Stimulated activated naive CD4-positive, alpha-beta T cell (primary cell): Measurements from ENCODE around the gene PF4V1.
"Not testable (repeated sequence)": the region's sequence is repeated elsewhere in the genome, so short reads cannot be mapped to it uniquely, and the experiment has no call there.

Experiments
- DNase-seq, 6 experiments: peaks; one replicate each; lab custom pipeline; 2025; lab: John Stamatoyannopoulos, UW

PF4V1 gene

DNA sequence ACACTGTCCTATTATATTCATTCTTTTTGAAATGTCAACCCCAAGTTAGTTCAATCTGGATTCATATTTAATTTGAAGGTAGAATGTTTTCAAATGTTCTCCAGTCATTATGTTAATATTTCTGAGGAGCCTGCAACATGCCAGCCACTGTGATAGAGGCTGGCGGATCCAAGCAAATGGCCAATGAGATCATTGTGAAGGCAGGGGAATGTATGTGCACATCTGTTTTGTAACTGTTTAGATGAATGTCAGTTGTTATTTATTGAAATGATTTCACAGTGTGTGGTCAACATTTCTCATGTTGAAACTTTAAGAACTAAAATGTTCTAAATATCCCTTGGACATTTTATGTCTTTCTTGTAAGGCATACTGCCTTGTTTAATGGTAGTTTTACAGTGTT, 17.7 kb downstream of the PF4V1 start:
- DNase-seq: no peak

DNA sequence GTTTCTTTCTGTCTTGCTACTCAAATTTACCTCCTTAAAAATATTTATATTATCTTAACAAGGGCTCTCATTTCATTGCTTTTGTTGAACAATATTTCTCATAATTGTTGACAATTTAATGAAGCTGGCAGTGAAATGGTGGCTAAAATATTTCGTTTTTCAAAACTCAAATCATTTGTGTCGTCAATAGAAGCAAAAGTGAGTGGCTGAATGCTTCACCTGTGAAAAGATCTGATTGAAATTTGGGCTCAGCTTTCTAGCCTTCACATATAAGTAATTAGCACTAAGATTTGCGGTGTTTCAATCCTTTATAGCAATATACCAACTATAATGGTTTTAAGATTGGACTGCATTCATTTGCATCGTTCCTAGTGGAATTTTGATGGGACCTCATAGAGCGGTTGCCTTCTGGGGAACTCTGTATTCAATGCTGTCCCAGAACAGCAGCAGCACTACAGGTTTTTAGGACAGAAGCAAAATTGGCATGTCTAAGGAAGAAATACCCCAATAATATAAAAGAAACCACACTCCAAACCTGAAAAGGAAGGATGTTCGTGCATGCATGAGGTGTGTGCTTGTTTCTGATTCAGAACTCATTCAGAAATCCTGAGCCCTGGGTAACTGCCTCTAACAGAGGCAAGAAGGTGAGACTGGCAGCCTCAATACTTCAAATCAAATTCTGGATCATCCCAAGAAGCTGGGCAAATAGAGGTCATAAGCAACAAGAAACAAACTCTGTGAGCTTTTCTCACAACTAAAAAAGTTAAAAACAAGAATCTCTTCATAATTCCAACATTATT, 18.6 kb downstream of the PF4V1 start:
- DNase-seq: no peak

DNA sequence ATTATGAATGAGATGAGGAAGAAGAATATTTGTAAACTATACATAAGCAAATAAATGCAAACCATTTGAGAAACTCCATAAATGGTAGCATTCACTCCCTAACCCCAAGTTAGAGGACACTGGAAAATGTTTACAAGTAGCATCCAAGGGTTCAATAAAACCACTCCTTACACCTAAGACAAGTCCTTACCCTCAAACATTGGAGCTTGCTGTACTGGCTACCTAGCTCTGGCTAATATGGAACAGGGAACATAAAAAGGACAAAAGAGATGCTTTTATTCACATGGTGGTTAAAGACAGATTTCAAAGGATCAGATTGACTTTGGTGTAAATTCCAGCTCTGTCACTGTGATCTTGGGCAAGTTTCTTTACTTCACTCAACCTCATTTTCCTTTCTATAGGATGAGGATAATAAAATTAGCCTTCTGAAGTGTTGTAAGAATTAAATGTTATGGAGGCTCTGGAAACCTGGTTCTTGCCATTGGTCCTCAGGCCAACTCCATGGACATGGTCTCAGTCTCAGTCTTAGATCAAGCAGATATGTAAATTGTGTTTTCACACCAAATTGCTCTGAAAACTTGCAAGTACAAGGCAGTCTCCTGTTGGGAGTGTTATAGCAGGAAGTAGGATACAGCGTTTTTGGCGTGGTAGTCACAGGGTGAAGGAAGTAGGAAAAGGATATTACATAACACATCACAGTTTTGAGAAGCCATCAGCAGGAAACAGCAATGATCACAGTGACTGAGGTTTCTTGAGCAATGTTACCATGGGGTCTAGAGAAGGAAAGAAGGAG, 19.4 kb downstream of the PF4V1 start:
- DNase-seq: no peak

DNA sequence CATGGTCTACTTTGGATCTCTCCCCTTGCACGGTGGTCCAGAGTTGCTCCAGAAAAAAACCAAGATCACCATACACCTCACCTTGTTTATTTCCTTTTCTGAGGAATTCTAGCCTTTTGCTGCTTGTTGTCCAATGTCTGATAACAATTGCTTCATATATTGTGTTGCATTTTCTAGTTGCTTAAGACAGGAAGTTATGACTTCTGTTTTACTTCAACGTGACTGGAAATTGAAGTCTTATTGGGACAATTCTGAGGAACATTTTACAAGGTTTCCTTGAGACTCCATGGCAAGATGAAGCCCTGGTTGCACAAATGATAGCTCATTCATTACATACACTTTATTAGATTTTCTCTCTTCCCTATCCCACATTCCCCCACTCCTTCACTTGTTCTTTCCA, 21.3 kb downstream of the PF4V1 start:
- no peak for DNase-seq

DNA sequence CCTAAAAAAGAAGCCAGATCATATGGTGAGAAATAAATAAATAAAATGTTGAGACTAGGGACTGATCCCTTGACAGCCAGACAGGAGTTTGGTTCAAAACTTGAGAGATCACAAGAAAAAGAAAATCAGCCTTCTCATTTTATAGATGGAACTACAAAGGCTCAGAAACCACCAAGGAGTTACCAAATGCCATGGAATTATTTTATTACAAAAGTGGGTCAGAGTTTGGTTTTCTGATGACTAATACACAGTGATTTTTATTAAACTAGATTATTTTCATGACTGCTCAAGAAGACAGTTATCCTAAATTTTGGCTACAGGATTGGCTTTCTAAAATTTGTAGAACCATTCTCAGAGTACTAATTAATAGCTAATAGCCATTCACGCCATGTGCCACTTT, 22.3 kb downstream of the PF4V1 start:
- DNase-seq: no peak

DNA sequence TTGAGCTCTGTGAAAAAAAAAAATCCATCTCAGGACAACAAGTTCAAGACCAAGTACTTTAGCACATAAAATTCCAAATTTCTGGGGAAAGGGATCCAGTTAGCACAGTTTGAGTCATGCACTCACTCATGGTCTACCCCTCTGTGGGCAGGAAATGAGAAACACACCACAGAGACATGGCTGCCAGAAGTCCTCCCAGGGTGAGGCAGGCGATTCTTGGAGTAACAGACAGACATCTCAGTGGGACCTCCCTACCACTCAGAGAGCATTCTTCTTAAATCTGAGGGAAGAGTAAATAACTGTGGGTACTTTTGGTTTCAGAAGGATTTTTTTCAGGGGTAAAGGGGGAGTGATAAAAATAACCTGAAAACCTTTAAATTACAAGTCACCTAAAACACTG, 30.2 kb downstream of the PF4V1 start:
- no peak for DNase-seq

DNA sequence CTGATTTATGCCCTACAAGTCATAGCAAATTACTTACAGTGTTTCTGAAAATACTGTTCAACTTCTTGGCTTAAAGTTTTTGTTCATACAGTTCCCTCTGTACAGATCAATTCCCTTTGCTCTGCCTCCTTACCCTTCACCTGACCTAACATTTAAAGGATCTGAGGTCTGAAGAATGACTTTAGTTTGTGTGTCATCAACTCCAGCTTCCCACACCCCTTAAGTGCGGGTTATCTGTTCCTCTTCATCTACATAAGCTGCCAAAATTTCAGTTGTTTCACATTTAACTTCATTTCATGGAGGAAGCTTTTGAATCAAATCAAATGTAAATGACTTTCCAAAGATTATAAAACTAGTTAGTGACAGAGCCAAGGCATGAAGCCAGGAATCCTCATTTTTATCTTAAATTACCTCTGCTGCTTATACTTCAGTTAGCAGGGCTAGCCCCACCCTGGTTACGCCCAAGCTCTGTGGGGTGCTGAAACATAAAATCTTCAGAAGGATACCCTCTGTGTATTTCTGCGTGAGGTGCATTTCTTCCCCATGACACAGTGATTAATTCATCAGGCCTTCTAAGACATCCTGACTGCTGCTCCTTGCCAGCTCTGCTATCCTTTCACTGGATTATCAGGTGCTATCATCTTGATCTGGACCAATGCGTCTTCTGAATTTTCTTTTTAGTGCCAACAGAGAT, 32.6 kb downstream of the PF4V1 start:
- DNase-seq: no peak

DNA sequence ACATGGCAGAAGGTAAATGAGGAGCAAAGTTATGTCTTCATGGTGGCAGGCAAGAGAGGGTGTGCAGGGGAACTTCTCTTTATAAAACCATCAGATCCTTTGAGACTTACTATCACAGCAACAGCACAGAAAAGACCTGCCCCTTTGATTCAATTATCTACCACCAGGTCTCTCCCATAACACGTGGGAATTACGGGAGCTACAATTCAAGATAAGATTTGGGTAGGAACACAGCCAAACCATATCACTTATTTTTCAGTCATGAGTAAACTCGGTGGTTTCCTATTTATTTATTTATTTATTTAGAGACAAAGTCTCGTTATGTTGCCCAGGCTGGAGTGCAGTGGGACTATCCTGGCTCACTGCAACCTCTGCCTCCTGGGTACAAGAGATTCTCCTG, 38.2 kb downstream of the PF4V1 start:
- no peak for DNase-seq

DNA sequence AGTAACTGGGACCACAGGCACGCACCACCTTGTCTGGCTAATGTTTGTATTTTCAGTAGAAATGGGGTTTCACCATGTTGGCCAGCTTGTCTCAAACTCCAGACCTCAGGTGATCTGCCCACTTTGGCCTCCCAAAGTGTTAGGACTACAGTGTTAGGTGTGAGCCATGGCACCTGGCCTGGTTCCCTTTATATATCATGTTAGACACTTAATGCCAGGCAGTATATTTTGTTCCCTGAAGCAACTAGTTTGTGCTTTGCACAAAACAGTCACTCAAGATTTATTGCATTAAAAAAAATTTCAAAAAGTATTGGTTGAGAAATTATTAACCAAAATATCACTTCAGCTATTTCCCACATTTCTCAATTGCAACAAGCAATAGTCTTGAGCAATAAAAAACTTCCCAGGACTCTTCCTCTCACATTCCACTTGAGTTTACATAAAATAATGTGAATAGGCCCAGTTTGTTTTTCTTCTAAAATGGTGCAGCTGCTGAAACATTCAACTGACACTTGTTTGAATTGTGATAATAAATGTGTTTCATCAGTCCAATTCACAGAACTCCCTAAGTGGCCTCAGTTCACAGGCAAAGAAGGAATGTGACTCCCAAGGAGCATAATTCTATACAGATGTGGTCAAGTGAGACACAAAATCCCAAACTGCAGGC, 38.8 kb downstream of the PF4V1 start:
- no peak for DNase-seq

DNA sequence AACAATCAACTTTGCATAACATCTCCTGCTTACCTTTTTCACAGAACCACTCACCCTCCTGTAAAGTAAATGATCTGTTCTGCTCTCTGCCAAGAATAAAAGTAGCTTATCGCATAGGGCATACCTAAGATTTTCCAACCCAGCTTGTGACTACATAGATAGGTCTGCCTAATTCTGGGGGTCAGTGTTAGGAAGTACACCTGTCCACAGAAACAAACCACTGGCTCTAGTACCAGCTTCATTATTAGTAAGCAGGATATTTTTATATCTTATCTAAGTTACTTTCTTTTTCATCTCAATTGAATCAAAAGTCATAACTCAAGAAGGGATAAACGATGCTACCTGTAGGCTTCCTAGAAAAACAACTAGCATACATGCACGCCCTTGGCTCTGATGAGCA, 39.9 kb downstream of the PF4V1 start:
- DNase-seq: no peak

DNA sequence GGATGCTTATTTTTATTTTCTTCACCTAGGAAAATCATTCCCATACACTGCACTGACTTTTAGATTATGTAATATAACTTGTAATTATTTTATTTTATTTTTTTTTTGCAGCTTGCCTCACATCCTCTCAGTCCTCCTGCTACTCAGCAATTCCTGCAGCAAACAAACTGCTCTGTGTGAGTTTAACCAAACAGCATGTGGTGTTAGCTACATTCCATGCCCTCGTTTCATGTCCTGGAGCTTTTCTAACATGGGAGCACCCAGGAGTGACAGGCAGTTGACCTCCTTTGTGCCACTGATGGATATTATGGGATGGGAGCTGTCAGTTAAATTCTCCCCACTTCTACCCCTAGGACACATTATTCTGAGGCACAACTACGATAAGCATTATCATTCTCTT, 40.9 kb downstream of the PF4V1 start:
- DNase-seq: no peak

DNA sequence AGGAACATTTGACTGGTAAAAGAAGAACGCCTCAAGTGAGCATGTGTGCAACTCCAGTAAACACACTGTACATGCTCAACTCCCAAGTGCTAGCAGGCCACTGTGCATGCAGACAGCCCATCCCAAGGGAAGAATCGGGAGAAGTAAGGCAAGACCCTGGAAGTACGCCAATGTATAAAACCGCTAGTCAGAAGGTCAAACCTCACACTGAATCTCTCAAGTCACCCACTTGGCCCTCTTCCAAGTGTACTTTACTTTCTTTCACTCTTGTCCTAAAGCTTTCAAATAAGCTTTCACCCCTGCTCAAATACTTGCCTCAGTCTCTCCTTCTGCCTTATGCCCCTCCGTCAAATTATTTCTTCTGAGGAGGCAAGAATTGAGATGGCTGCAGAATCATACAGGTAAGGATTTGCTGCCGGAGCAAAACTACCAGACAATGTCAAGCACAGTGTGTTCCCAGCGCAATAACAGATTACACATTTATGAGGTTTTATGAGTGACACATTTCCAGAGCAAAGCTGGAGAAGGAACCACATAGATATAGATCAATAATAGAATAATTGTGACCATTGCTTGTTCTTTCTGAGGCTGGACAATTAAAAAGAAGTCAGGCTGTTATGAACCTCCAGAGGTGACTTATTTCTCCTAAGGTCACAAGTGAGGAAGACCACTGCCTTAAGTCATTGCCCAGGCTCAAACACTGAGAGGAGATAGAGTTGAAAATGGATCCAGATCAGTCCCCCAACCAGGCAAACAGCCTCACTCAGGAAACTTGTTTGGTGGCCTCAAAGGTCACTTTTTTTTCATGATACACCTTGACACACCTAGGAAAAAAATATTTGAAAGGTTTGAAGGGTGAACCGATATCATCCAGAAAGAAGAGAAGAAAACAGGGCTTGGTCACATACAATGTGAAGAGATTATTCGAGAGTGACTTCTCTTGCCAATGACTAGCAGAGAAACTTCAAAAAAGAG, 42.4 kb downstream of the PF4V1 start:
- DNase-seq: no peak

DNA sequence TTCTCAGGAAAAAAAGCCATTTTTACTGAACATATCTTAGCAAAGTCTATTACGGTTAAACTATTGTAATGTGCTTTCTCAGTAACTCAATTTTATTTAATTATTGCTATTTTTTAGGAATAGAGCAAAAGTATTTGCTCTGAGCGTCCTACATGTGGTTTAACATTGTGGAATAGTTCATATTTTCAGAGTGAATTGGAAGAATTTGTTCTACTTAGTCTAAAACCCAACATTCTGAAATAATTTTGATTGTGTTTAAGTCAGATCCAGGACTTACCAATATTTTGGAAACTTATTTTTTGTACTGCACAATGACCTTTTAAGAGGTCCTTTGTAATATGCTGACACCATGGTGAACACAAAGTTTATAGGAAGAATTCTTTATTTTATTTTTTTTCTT, 43.3 kb downstream of the PF4V1 start:
- no peak for DNase-seq

DNA sequence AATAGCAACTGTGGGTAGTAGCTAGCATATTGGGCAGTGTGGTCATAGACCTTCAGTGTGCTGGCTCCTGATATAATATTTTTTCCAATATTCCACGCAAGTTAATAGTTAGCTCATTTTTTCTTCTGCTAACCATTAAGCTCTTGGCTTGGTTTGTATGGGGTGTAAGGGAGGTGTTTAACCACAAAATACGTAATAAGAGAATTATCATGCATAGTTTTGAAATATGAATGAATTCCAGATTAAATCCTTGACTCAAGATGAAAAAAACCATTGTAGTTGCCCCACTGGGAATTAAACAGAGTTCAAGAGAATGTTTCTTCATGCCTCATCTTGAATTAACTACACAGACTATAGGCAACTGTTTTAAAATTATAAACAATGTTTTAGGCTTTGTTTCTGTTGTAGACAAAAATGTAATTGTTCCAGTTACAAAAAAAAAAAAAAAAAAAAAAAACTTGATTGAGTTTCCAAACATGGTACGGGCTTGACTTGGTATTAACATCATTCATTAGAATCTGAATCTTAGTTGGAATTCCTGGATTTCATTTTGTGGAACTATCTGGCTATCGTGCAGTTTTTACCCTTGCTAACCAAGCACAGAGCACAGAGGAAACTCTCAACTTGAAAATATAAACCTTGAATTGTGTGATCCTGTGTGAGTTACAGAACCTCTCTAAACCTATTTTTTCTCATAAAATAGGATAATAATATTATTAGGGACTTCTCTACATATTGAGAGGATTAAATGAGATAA, 44.5 kb downstream of the PF4V1 start:
- DNase-seq: no peak

DNA sequence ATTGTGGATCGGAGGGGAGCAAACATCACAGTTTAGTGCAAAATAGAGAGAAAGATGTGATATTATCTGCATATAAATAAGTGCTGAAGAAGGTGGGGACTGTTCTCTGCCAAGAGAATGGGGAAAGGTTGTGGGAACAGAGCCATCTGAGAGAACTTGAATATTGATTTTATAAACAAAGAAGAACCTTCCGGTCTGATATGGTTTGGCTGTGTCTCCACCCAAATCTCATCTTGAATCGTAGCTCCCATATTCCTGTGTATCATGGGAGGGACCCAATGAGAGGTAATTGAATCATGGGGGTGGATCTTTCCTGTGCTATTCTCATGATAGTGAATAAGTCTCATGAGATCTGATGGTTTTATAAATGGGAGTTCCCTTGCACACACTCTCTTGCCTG, 46.2 kb downstream of the PF4V1 start:
- DNase-seq: not testable (repeated sequence)

DNA sequence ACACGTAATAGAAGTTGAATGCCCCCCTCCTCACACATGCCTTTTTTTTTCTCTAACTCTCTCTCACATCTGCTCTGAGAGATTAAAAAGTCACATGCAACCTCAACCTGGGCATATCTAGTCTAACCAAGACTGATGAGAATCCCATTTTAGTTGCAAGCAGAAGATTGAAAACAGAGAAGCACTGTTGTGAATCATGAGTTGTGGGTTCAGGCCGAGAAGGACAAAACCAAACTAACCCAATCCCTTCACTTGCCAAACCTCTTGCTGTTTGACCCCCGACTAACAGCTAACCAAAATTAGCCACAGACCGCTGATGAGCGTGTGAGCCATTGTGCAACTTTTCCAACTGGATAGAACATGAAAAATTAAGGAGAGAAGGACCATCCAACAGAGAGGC, 47.9 kb downstream of the PF4V1 start:
- DNase-seq: no peak

DNA sequence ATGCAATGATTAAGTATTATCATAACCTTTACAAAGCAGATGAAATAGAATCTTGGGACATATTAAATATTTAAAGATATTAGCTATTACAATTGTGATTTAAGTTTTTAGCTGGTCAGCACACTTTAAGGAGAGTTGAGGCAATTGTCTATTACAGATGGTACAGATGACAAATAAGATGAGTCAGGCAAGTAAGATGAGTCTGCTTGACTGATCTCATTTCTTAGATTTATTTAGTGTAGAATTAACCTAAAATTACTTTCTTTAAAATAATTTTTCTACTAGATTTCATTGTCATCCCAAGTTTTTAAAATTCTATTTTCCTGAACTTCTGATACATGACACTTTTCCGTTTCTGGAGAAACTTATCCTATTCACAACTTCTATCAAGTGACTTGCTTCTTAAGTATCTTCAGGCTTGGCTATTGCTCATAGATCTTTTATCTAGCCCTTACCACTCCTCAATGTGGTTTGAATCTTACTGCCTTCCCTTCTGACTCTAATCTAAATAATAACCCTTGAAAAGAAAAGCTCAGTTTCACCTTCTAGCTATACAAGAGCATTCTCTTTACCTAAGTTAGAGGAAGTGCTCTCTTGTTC, 49.0 kb downstream of the PF4V1 start:
- no peak for DNase-seq

DNA sequence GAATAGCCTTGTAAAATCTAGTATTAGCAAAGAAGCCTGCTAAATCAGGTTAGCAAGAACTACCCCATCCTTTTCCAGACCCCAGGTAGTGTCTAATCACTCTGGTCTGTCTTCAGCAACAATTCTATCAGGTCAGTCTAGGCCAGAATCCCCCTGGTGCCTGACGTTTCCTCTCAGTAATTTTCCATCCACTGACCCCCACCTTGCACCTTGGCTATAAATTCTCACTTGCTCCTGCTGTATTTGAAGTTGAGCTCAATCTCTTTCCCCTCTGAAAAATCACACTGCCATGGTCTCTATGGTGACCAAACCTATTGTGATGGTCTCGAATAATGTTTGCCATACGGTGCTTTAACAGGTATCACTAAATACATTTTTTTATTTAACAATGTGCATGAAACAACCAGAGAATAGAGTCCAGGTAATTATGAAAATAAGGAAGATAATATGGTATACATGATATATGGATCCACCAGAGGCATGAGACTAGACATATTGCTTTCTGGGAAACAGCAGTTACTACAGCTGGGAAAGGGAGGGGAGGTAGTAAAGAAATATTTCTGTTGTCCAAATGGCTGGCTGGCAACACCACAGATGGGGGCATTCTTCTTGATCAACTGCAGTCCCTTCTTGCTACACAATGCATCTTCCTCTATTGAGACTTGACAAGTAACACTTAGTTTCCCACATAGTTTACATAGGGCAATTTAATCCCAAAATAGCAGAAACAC, 49.9 kb downstream of the PF4V1 start:
- no peak for DNase-seq
